Skeletal muscle satellite cell (primary cell): ENCODE measurements around the gene CFAP92. TPM values are rescaled to one million over a fixed set of nuclear protein-coding genes. Genes with fewer than 3 reads are reported as not detected.

Experiments
- H3K27me3 ChIP-seq: 2 replicates; pipeline ENCODE4 v1.7.0; 2013; ENCODE audit warnings: low read length; ENCODE audit not compliant: control insufficient read depth, insufficient read depth
- H3K36me3 ChIP-seq: 2 replicates; pipeline ENCODE4 v1.7.0; 2013; ENCODE audit warnings: mild to moderate bottlenecking, control low read depth, low read length; ENCODE audit not compliant: insufficient read depth
- H3K4me1 ChIP-seq: 2 replicates; pipeline ENCODE4 v1.7.0; 2013; ENCODE audit warnings: low read length; ENCODE audit not compliant: control insufficient read depth, insufficient read depth
- H3K4me2 ChIP-seq: 2 replicates; pipeline ENCODE4 v1.7.0; 2013; ENCODE audit warnings: mild to moderate bottlenecking, low read length
- H3K4me3 ChIP-seq: 2 replicates; pipeline ENCODE4 v1.7.0; 2013; ENCODE audit warnings: low read length
- H3K9ac ChIP-seq: 2 replicates; pipeline ENCODE4 v1.7.0; 2013; ENCODE audit warnings: mild to moderate bottlenecking, low read depth, low read length, moderate library complexity
- H3K9me3 ChIP-seq: replicated peaks from 2 replicates; pipeline ENCODE4 v1.7.0; 2013; ENCODE audit warnings: mild to moderate bottlenecking, control low read depth, low read length
- total RNA-seq: library from RNA; depleted of rRNA; stranded (reverse); fragments of >200 nt; gene quantifications from 2 replicates; pipeline ENCODE4 v1.2.3, GENCODE V29; 2012; rRNA removed

CFAP92 gene, protein sequence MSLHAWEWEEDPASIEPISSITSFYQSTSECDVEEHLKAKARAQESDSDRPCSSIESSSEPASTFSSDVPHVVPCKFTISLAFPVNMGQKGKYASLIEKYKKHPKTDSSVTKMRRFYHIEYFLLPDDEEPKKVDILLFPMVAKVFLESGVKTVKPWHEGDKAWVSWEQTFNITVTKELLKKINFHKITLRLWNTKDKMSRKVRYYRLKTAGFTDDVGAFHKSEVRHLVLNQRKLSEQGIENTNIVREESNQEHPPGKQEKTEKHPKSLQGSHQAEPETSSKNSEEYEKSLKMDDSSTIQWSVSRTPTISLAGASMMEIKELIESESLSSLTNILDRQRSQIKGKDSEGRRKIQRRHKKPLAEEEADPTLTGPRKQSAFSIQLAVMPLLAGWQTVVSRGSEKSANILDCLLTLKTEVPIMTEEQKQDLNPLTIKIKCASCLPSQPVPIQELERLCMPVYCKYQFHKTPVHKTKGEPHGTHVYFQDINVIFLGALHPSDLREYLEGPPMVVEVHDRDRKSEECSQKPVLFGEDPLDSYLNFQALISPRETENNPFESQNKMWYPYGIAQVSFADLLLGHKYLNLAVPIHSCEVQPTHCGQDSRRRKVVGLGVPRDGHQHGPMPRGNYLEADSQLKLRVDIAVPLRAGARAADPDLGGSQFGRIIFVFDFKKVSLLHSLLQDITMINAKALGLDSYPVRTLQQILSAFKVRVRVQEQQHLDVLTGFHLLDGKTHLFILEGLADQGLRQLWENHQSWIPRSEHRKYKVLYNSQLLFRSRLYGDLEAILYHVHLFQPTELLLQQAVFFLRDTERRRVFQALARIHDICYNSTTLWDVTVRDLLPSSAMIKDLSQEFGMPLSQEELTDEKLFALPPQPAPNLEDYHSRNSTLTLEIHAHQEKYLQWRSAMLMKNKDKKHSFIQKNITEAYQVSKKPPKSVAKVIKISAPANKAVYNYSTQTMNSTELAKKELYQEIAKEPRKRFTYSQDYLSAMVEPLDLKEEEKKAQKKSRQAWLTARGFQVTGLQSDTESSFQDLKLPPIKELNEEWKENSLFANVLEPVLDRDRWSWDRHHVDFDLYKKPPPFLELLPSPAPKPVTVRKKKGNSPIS
- total RNA-seq, result not detected in 2 replicates

DNA sequence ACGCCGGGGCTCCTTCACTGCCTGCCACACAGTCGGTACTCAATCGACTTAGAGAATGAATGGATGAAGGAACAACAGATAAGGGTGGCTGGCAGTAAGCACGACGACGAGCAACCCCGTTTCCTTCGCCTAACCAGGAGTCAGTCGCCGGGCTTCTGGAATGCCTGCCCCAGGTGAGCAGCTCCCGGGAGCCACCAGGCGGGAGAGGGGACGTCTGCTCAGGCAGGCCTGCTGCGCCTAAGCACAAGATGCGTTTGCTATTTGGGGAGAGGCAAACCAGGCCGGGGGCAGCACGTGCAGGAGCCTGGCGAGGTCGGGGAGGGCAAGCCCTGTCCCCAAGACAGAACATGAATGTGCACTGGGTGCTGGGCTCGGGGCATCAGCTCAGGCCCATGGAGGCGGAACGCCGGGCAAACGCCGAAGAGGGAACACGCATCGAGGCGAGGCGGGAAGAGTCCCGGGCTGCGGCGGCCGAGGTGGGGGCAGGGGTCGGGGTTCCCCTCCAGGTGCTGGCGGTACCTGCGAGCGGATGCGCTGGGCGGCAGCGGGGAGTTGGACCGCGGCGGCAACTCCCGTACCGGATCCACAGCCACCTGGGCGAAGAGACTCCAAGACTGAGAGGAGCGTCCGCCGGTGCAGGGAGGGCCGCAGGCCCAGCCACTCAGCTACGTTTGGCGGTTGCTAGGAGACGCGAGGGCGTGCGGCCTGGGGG is at the start of gene CFAP92:
Gene CFAP92 (minus strand): TSS at position 616 of the 712 bp plus-strand sequence. CDS start 772 bp downstream, outside the sequence.
- Histone ChIP-seq H3K4me3 (peak within 1 kb of the TSS; percentile 65), H3K36me3 (no peaks in the 10 kb centered on the region), H3K9me3 (no peaks in the 10 kb centered on the region), H3K4me1 (peaks cover 7% of the 10 kb centered on the region), H3K4me2 (peak within 1 kb of the TSS; percentile 84), H3K27me3 (peaks cover 73% of the 10 kb centered on the region), H3K9ac (no peak within 1 kb of the TSS)

DNA sequence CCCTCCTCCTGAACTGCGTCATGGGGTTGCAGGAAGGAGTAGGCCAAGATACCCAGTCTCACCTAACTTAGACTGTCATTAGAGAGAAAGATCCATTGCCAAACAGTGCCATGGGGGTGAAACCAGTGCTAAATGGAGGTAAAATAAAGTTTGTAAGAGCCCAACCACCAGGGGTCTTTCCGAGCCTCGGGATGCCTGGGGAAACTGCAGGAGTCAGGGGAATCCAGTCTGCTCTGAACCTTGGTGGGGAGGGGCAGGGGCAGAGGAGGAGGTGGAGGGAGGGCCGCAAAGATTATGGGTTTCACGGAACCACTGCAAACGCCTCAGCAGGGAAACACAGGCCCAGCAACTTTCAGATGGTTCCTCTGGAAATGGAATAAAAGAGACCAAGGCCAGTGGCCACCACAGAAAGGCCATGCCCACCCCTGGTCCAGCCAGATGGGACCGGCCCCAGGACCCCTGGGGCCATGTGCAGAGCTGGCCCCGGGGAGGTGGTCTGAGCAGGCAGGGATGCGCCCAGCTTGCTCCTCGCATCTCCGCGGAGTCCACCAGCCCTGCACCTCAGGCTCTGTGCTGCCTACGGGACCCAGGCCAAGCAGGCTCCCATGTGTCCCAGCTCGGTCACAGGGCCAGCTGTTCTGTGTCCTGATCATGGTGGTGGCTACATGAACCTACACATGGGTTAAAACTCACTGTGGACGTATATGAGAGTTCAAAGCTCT is 46.9 kb upstream of the CFAP92 start:
- Histone ChIP-seq H3K4me1 (peaks cover 1% of the 10 kb centered on the region), H3K36me3 (no peaks in the 10 kb centered on the region), H3K4me3 (no peak overlapping the region), H3K9ac (no peak overlapping the region), H3K9me3 (no peaks in the 10 kb centered on the region), H3K4me2 (no peak overlapping the region), H3K27me3 (peaks cover 63% of the 10 kb centered on the region)

DNA sequence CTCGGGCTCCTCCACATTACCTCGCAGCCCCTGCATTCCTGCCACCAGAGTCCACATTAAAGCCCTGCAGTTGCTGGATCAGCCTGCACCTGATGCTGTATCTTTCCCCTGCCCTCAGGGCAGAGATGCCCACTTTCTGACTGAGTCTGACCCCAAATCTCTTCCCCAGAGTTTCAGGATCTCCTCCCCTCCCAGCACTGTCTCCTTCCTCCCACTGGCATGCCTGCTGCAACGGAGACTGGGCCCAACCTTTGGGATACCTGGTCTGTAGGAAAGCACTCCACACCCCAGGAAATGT is 46.1 kb upstream of the CFAP92 start:
- Histone ChIP-seq H3K9me3 (no peaks in the 10 kb centered on the region), H3K4me3 (no peak overlapping the region), H3K4me2 (no peak overlapping the region), H3K27me3 (peaks cover 58% of the 10 kb centered on the region), H3K4me1 (no peaks in the 10 kb centered on the region), H3K9ac (no peak overlapping the region), H3K36me3 (no peaks in the 10 kb centered on the region)

DNA sequence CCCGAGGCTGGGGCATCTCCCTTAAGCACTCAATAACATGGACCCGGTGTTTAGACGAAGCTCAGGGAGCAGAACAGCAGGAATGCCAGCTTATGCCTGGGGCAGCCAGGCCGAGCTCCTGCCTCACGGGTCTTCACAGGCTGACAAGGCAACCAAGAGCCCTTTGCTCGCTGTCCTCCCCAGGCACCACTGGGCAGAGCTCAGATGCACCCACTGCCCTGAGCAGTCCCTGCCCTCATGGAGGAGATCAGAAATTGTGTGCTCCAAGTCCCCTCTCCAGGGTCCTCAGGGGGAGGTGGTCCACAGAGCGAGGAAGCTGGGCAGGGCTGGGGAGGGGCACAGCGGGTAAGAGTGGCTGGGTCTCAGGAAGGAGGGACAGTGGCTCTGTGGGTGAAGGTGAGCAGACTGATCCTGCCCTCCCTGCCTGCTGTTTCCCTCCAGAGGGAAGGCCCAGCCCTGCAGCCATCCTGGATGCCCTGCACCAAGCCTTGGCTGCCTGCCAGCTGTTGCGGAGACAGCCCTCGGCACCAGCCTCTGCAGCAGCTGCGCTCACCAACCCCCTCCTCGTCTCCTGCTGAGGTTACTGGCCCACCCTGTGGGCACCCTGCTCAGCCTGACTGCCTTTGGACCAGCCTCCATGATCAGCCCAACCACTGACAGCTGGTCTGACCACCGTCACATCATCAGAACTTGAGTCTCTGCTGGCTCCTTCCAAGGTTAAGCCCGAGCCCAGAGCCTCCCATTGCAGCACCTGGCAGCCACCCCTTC is 45.6 kb upstream of the CFAP92 start:
- Histone ChIP-seq H3K4me3 (no peak overlapping the region), H3K27me3 (peaks cover 59% of the 10 kb centered on the region), H3K9ac (no peak overlapping the region)

DNA sequence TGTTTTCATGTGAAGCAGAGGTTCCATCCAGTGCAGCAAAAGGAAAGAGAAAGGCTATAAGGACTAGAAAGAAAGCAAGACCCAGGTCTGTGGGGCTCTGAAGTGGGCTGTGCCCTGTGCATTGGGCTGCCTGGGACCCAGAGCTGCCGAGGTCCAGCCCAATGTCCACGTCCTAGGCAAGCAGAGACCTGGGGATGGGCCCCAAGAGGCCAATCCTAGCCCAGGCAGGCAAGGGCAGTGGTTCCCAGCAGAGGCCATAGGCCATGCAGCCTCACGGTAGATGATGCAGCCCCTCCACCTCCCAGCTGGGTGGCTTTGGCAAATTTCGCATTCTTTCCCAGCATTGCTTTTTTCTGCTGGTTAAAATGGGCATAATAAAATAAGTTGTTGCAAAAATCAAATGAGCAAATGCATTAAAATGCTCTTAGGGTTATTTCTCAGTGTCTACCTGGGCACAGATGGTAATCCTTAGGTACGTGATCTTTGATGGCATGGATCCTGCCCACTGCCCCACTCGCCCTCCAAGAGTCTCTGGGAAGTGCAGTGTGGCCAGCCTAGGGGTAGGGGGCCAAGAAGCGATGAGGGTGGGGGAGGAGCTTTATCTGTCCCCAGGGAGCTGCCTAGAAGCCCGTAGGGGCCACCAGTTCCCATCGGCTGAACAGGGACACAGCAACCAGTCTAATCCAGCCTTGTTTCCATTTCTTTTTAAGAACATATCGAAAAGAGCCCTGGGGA is 44.4 kb upstream of the CFAP92 start:
- H3K27me3 ChIP-seq, result peaks cover 57% of the 10 kb centered on the region
- no peak overlapping the region for H3K4me3 ChIP-seq
- H3K9ac ChIP-seq, result no peak overlapping the region
- no peaks in the 10 kb centered on the region for H3K9me3 ChIP-seq
- no peaks in the 10 kb centered on the region for H3K36me3 ChIP-seq
- H3K4me1 ChIP-seq, result no peaks in the 10 kb centered on the region
- no peak overlapping the region for H3K4me2 ChIP-seq

More for the DNA sequence above, 45.6 kb upstream of the CFAP92 start:
- no peaks in the 10 kb centered on the region for H3K36me3 ChIP-seq
- H3K4me2 ChIP-seq, result no peak overlapping the region
- H3K4me1 ChIP-seq, result no peaks in the 10 kb centered on the region
- no peaks in the 10 kb centered on the region for H3K9me3 ChIP-seq

DNA sequence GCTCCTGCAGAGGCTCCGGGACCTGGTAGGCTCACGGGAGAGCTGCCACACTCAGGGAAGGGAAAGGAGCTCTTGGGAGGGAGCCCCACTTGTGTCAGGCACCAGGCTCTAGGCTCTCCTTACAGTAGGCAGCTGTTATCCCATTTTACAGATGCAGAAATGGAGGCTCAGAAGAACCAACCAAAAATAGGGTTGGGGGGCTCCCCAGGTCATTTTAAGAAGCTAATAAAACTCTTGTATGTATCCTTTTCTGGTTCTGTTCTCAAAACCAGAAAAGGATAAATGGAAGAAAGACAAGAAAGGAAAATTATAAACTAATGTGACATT is 43.2 kb upstream of the CFAP92 start:
- H3K9ac ChIP-seq, result no peak overlapping the region
- no peak overlapping the region for H3K4me2 ChIP-seq
- no peak overlapping the region for H3K4me3 ChIP-seq
- no peaks in the 10 kb centered on the region for H3K36me3 ChIP-seq
- H3K27me3 ChIP-seq, result peaks cover 57% of the 10 kb centered on the region
- H3K9me3 ChIP-seq, result no peaks in the 10 kb centered on the region
- no peaks in the 10 kb centered on the region for H3K4me1 ChIP-seq

DNA sequence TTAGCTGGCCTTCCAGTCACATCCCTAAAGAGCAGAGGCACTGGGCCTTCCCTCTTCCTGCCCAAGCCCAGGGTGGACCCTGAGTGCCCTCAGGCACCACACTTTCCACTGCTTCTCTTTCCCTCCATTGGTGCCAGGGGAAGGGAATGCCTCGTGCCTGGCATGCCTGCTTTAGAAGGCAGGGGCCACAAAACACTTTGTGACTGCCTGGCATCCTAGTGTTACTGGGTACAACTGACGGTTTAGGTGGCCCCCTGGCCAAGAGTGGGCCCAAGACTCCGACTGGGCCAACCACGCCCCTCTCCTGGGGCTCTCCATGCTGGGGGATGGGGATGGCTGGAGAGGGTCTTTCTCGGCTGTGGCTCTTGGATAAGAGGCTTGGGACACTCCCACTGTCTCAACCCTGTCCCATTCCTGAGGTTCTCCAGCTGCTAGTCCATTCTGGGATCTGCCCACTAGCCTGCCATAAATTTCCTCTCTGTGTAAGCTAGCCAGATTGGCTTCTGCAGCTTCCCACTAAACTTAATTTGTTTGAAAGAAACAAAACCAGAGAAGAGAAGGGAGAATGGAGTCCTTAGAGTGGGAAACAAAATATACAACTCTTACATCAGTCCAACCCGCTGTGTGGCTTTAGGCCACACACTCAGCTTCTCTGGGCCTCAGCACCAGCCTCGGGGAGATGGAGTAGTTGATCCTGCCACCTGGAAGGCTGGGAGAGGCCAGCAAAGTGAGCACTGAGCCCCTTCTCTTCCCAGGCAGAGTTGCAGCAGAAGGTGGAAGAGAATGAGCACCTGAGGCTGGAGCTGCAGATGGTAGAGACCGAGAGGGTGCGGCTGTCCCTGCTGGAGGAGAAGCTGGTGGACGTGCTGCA is 42.6 kb upstream of the CFAP92 start:
- no peaks in the 10 kb centered on the region for H3K4me1 ChIP-seq
- no peak overlapping the region for H3K4me2 ChIP-seq
- H3K4me3 ChIP-seq, result no peak overlapping the region
- no peak overlapping the region for H3K9ac ChIP-seq
- peaks cover 52% of the 10 kb centered on the region for H3K27me3 ChIP-seq
- H3K9me3 ChIP-seq, result no peaks in the 10 kb centered on the region
- no peaks in the 10 kb centered on the region for H3K36me3 ChIP-seq

DNA sequence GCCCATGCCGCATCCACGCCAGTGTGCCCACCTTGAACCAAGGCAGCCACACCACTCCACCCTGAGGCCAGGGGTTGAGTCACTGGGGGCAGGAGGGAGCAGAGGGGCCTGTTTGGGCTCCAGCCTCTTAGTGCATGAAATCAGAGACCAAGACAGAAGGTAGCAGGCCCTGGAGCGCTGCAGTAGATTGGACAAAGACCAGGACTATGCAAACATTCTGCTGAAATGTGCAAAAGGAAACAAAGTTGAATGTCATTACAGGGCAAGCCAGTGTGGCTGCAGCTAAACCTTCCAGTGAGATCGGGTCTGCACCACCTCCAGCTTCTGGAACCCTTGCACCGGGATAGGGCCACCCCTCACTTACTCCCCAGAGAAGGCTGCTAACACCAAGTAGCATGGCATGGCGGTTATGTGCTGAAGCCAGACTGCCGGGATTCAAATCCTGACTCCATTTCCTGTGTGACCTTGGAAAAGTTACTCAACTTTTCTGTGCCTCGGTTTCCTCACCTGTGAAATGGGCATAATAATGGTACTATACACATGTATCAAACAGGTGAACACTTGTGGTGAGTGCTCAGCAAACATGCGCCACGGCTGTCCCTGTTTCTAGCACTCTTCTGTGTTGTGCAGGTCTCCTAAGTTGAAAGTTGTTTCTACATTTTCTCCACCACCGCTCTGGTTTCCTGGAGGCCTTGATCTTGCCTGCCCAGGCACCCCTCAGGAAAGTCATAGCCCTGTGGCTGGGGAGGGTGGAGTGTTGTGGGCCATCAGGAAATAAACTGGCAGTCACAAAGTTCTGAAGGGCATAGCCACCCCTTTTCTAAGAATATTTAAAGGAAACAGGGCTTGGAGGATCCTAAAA is 41.7 kb upstream of the CFAP92 start:
- H3K9me3 ChIP-seq, result no peaks in the 10 kb centered on the region
- no peak overlapping the region for H3K9ac ChIP-seq
- H3K4me3 ChIP-seq, result no peak overlapping the region

DNA sequence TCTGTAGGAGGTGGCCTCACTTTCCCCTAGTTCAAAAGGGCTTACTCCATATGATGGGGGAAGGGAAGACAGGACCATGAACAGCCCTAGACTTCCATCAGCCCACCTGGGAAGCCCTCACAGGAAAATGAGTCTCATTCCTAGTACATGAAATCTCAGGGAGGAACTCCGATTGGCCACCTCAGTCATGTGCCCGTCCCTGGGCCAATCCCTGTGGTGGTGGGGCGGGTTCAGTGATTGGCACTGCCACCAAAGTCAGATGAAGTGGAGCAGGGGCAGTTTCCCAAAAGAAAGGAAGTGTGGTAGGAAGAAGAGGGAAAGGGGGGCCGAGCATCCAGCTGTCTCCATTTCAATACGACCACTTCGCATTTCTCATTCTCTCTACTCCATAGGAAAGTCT is 40.8 kb upstream of the CFAP92 start:
- Histone ChIP-seq H3K4me3 (no peak overlapping the region), H3K4me1 (no peaks in the 10 kb centered on the region), H3K4me2 (no peak overlapping the region), H3K9me3 (no peaks in the 10 kb centered on the region), H3K9ac (no peak overlapping the region), H3K36me3 (no peaks in the 10 kb centered on the region), H3K27me3 (peaks cover 44% of the 10 kb centered on the region)

More for the DNA sequence above, 41.7 kb upstream of the CFAP92 start:
- Histone ChIP-seq H3K4me1 (no peaks in the 10 kb centered on the region), H3K27me3 (peaks cover 52% of the 10 kb centered on the region), H3K36me3 (no peaks in the 10 kb centered on the region), H3K4me2 (no peak overlapping the region)
